Measurements from ENCODE around the gene RNF146.
"Not testable (repeated sequence)": the region's sequence is repeated elsewhere in the genome, so short reads cannot be mapped to it uniquely, and the experiment has no call there.

The RNF146 gene, protein sequence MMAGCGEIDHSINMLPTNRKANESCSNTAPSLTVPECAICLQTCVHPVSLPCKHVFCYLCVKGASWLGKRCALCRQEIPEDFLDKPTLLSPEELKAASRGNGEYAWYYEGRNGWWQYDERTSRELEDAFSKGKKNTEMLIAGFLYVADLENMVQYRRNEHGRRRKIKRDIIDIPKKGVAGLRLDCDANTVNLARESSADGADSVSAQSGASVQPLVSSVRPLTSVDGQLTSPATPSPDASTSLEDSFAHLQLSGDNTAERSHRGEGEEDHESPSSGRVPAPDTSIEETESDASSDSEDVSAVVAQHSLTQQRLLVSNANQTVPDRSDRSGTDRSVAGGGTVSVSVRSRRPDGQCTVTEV

GRCh38 chr6:127266178-127266891 lies at the start of gene RNF146:
Gene RNF146, plus strand, starts transcription at chr6:127266864. Its CDS starts 13,475 bp downstream, at chr6:127280339.
- DNase-seq, result peak; percentile 88

- no peak for DNase-seq
Measured at GRCh38 chr6:127219869-127220268, 46.8 kb upstream of the RNF146 start.

GRCh38 chr6:127221201-127221600 lies 45.5 kb upstream of the RNF146 start:
- DNase-seq, result no peak

DNA sequence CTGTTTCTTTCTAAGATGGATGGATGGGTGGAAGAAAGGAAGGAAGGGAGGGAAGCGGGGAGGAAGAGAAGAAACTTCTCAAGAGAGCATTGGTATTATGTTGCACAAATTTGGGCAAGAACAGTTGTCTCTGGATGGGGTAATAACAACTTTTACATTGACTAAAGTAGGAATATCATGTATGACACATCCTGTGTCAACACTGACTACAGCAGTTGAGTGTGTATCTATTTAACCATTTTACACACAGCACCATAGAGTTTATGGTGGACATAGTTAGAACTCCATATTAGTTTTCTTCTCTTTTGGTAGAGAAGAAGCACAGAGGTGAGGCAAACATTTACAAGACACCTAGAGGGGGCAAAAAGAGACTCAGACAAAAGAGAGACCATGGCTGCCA lies 44.2 kb upstream of the RNF146 start:
- no peak for DNase-seq

DNA sequence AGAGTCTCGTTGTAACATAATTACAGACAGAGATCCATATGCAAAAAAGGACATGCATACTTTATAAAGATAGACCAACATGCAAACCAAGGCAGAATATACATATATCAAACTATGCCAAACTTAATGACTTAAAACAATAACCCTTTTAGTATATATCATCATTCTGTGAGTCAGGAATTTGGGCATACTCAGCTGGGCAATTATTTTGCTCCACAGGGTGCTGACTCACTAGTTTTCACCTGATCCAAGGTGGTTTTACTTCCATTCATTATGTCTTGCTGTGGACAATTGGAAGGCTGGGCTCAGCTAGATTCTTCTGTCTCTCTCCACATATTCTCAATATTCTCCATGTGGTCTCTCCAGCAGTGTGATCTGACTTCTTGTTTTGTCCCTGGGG lies 41.2 kb upstream of the RNF146 start:
- DNase-seq, result no peak

GRCh38 chr6:127233819-127234218 lies 32.8 kb upstream of the RNF146 start:
- not testable (repeated sequence) for DNase-seq

DNA sequence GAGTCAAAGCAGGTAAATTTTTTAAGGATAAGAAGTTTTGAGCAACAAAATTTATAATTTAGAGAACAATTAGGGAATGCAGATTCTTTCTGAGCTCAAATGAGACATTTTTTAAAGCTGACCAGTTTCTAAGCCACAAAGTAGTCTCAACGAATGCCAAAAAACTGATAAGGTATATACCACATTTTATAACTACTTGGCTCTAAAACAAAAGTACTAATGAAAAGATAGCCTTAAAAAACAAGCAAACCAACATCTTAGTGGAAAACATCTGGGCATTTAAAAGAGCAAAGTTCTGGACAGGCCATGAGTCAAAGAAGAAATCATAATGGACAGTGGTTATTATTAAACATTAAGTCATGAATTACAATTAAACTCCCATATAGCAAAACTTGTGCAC lies 23.2 kb upstream of the RNF146 start:
- no peak for DNase-seq

- DNase-seq, result no peak
Measured at GRCh38 chr6:127247114-127248096, 19.3 kb upstream of the RNF146 start.

DNA sequence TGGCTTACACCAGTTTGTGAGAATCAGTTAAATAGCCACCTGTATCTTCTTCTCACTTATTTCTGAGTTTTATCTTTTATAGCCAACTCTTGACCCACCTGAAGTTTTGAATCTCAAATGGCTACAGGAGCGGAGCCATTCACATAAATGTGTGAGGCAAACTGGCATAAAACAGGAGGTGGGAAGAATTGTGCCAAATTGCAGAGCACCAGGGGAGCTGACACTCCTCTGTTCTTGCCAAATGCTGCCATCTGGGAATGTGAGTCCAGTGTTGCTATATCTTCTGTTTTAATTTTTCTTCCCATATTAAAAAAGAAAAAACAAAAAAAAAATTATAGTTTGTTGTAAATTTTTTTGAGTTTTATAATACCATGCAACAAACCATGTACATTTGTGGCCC lies 17.0 kb upstream of the RNF146 start:
- no peak for DNase-seq

DNA sequence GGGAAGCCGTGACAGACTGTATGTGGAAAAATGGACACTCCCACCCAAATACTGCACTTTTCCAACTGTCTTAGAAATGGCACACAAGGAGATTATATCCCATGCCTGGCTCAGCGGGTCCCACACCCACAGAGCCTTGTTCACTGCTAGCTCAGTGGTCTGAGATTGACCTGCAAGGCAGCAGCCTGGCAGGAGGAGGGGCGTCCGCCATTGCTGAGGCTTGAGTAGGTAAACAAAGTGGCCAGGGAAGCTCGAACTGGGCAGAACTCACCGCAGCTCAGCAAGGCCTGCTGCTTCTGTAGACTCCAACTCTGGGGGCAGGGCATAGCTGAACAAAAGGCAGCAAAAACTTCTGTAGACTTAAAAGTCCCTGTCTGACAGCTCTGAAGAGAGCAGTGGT lies 11.4 kb upstream of the RNF146 start:
- no peak for DNase-seq

- DNase-seq, result no peak
Measured at GRCh38 chr6:127262896-127263295, 3.8 kb upstream of the RNF146 start.

DNA sequence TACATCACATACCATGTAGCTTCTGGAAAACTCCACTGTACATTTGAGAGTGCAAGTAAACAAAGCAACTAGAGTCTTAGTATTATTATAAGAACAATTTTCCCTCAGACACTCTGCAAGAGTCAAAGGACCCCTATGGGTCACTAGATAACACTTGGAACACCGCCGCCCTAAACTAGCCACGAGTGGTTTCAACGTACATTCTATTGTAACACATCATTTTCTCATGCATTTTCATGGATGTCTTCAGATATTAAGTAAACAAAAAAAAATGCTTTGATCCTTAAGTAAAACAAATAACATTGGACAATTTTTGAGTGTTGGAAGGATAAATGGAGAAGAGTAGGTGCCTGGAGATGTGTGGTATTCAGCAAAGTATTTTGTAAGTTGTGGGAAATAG lies 3.2 kb upstream of the RNF146 start:
- DNase-seq, result no peak

DNA sequence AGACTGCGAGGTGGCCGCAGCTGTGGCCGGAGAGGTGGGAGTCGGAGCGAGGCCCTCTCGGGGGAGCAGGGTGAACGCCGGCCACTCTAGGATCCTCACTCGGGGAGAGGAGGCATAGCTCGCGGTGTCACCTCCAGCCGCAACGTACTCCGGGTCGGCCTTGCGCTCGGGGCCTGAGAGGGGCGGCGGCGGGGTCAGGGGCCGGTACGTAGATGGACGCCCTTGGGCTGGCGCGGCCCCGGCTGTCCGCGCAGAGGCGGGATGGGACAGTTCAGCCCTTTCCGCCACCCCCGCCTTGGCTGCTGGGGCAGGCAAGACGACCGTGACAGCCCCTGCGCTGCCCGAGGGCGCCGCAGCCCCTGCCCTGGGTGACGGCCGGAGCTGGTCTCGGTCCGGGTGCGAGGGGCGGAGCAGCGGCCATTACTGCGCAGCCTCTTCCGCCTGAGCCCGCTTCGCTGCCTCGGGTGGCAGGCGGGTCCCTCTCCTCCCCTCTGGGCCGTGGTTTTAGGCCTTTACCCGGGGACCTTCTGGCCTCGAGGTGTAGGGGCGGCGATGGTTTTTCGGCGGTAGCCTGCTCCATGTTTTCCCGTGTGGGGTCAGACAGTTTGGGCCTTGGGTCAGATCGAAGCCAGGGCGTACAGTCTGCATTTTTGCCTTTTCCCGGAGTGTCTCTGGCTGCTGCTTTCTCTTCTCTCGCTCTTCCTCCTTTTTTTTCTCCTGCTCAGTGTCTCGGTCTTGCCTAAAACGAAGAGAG lies 405 bp downstream of the RNF146 start:
- peak; percentile 82 for DNase-seq

- no peak for DNase-seq
Measured at GRCh38 chr6:127267646-127268625, 1.3 kb downstream of the RNF146 start.

DNA sequence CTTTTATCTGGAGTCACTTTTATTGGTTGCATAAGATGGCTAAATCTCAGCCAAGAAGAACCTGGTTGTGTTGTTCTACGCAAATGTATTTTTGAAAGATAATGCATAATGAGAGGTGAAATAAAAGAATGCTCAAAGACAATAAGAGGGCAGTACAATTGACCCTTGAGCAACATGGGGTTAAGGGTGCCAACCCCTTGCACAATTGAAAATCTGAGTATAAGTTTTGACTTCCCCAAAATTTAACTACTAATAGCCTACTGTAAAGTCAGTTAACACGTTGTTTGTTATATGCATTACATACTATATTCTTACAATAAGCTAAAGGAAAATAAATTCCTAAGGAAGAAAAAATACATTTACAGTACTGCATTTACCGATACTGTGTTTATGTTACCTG lies 5.9 kb downstream of the RNF146 start:
- DNase-seq, result no peak

DNA sequence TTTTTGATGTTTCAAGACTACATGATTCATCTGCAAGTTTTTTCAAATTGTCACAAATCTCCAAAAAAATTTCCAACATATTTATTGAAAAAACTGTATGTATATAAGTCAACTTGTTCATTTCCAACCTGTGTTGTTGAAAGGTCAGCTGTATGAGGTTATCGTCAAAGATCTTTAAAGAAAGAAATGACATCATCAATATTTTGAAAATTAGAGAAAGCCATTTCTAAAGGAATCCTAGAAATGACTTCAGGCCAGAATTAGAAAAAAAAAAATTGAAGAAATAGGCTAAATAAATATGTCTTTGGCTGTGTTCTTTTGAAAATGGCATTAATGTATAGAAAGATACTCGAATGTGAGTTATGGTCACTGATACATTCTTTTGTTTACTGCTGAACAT lies 6.8 kb downstream of the RNF146 start:
- DNase-seq, result no peak

- DNase-seq, result no peak
Measured at GRCh38 chr6:127276331-127276730, 9.7 kb downstream of the RNF146 start.

DNA sequence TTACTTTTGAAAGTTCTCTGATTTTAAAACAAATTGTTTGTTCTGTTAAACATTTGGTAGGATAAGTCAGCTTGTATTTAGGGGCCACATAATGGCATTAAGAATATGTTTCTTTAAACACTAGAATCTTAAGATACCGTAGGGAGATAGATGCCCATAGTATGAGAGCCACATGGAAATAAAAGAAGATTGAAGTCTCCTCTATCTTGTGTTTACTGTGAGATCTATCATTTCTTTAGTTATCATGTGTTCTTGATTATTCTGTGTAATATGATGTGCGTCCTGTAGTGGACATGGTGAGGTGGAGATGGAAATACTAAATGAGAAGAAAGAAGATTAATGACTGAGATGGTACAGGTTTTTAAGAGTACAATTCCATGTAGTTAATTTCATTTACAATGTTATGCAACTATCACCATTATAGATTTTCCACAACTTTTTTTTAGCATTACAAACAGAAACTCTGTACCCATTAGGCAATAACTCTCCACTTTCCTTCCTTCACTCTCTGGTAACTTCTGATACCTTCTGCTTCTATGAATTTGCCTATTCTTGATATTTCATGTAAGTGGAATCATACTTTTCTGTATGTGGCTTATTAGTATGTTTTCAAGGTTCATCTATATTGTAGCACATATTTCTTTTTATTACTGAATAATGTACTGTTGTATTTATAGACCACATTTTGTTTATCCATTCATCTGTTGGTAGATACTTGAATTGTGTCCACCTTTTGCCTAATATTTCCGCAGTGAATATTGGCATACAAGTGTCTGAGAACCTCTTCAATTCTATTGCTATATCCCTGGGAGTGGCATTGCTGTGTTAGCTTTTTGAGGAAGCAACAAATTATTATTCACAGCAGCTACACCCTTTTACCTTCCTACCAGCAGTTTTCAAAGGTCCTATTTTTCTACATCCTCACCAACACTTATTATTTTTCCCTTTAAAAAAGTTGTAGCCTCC lies 11.5 kb downstream of the RNF146 start:
- no peak for DNase-seq

GRCh38 chr6:127279815-127280214 lies 13.2 kb downstream of the RNF146 start:
- DNase-seq, result no peak

- no peak for DNase-seq
Measured at GRCh38 chr6:127282184-127282583, 15.5 kb downstream of the RNF146 start.

Measured in islet precursor cell (in vitro differentiated cells).